Neuronal stem cell (in vitro differentiated cells): ENCODE results near the gene MAPKAPK3.
A peak's percentile ranks its signal among the peaks of the same experiment; 100 is the strongest.

Source experiments
- DNase-seq: peaks from one replicate; pipeline ENCODE4 v3.0.0-alpha.2; 2013; ENCODE audit warnings: low spot score
- H2AFZ ChIP-seq: one replicate; pipeline ENCODE4 v1.6.1; 2013; ENCODE audit warnings: mild to moderate bottlenecking, low read length, inconsistent platforms
- H2AK5ac ChIP-seq: 2 replicates; pipeline ENCODE4 v1.6.1; 2013; ENCODE audit warnings: low read depth, mild to moderate bottlenecking, inconsistent platforms, low read length, moderate library complexity, mixed read lengths
- H2BK120ac ChIP-seq: 2 replicates; pipeline ENCODE4 v1.6.1; 2013; ENCODE audit warnings: low read depth, mild to moderate bottlenecking, inconsistent platforms, low read length, moderate library complexity, mixed read lengths
- H2BK12ac ChIP-seq: one replicate; pipeline ENCODE4 v1.6.1; 2013; ENCODE audit warnings: low read length, inconsistent platforms
- H2BK15ac ChIP-seq: 2 replicates; pipeline ENCODE4 v1.6.1; 2013; ENCODE audit warnings: mild to moderate bottlenecking, low read length, inconsistent platforms, mixed read lengths
- H2BK5ac ChIP-seq: one replicate; pipeline ENCODE4 v1.6.1; 2013; ENCODE audit warnings: inconsistent platforms, mild to moderate bottlenecking, low read length, moderate library complexity
- H3K14ac ChIP-seq: one replicate; pipeline ENCODE4 v1.6.1; 2013; ENCODE audit warnings: low read length, inconsistent platforms
- H3K18ac ChIP-seq: 2 replicates; pipeline ENCODE4 v1.6.1; 2013; ENCODE audit warnings: low read length, inconsistent platforms
- H3K23ac ChIP-seq: 2 replicates; pipeline ENCODE4 v1.6.1; 2013; ENCODE audit warnings: low read depth, mild to moderate bottlenecking, mixed read lengths, low read length, inconsistent platforms; ENCODE audit not compliant: poor library complexity
- H3K27ac ChIP-seq: replicated peaks from 3 replicates; pipeline ENCODE4 v1.5.1; 2013; ENCODE audit warnings: low read length, inconsistent platforms
- H3K27me3 ChIP-seq, 3 experiments: 2 replicates each; pipeline ENCODE4 v1.6.1; 2013; ENCODE audit warnings: low read length in 3 of 3, mild to moderate bottlenecking in 2 of 3, inconsistent platforms in 1 of 3, low read depth in 1 of 3, mixed read lengths in 1 of 3, moderate library complexity in 1 of 3; ENCODE audit not compliant: control insufficient read depth in 3 of 3, insufficient read depth in 3 of 3
- H3K36me3 ChIP-seq, 2 donors: replicated peaks in 1 of 2; 2 replicates each; pipeline ENCODE4 v1.6.1; 2013; ENCODE audit warnings: low read length in 2 of 2; ENCODE audit not compliant: control insufficient read depth in 2 of 2, insufficient read depth in 2 of 2
- H3K4ac ChIP-seq: 2 replicates; pipeline ENCODE4 v1.6.1; 2013; ENCODE audit warnings: inconsistent platforms, mild to moderate bottlenecking, low read length, moderate library complexity
- H3K4me1 ChIP-seq, 2 donors: 1 replicate in 1 of 2; 2 replicates in 1 of 2; pipeline ENCODE4 v1.6.1; 2013; ENCODE audit warnings: low read length in 2 of 2, low read depth in 1 of 2; ENCODE audit not compliant: control insufficient read depth in 2 of 2, insufficient read depth in 1 of 2
- H3K4me2 ChIP-seq: one replicate; pipeline ENCODE4 v1.6.1; 2013; ENCODE audit warnings: mild to moderate bottlenecking, low read length, inconsistent platforms; ENCODE audit not compliant: insufficient read depth, poor library complexity, severe bottlenecking
- H3K4me3 ChIP-seq, 2 donors: 2 replicates each; pipeline ENCODE4 v1.5.1; 2013; ENCODE audit warnings: low read length in 2 of 2, mild to moderate bottlenecking in 2 of 2, inconsistent platforms in 1 of 2, moderate library complexity in 1 of 2
- H3K79me1 ChIP-seq: one replicate; pipeline ENCODE4 v1.6.1; 2013; ENCODE audit warnings: low read depth, mild to moderate bottlenecking, inconsistent platforms, low read length, moderate library complexity
- H3K9ac ChIP-seq: one replicate; pipeline ENCODE4 v1.6.1; 2013; ENCODE audit warnings: mild to moderate bottlenecking, low read depth, low read length, inconsistent platforms; ENCODE audit not compliant: poor library complexity
- H3K9me3 ChIP-seq, 2 donors: replicated peaks in 1 of 2; 2 replicates each; pipeline versions ENCODE3 to v1.6.1; 2013; ENCODE audit warnings: low read length in 2 of 2, mild to moderate bottlenecking in 2 of 2, inconsistent platforms in 1 of 2, low read depth in 1 of 2, mixed read lengths in 1 of 2, moderate library complexity in 1 of 2; ENCODE audit not compliant: control insufficient read depth in 2 of 2, insufficient read depth in 1 of 2
- H4K8ac ChIP-seq: one replicate; pipeline ENCODE4 v1.6.1; 2013; ENCODE audit warnings: low read depth, mild to moderate bottlenecking, inconsistent platforms, low read length, moderate library complexity
- H4K91ac ChIP-seq: one replicate; pipeline ENCODE4 v1.6.1; 2013; ENCODE audit warnings: low read length, low read depth, mild to moderate bottlenecking, inconsistent platforms; ENCODE audit not compliant: poor library complexity
- WGBS, 2 donors: extraction: QIAGEN DNeasy Blood & Tissue Kit; methylation state at CpG; one replicate each; pipeline ENCODE4 v1.1.7; 2013; ENCODE audit warnings: missing lambda C conversion rate in 2 of 2, mixed read lengths in 1 of 2; ENCODE audit not compliant: insufficient read length in 2 of 2, insufficient replicate concordance in 1 of 2; ENCODE audit errors: extremely low coverage in 2 of 2; 5-methylcytosine and 5-hydroxymethylcytosine counted together

The MAPKAPK3 gene

GRCh38 chr3:50609071-50609762 lies 7.7 kb upstream of the MAPKAPK3 start:
- Histone ChIP-seq H3K14ac (no peak overlapping the region), H3K9me3 (no peaks in the 10 kb centered on the region), H3K36me3 (peaks cover 2 to 46% of the 10 kb centered on the region in 2 donors), H3K4me2 (no peak overlapping the region), H2AFZ (no peak overlapping the region), H2BK5ac (no peak overlapping the region), H3K27me3 (peaks cover 0 to 23% (median 0%) of the 10 kb centered on the region in 3 experiments), H3K23ac (no peak overlapping the region), H2BK15ac (peak overlapping the region; percentile 15), H3K4me3 (no peak overlapping the region), H2BK120ac (no peak overlapping the region), H3K18ac (no peak overlapping the region), H3K4ac (no peak overlapping the region), H3K27ac (no peak overlapping the region), H3K9ac (no peak overlapping the region), H3K79me1 (no peaks in the 10 kb centered on the region), H4K8ac (no peak overlapping the region), H2AK5ac (peak overlapping the region; percentile 67), H3K4me1 (peaks cover 8 to 14% of the 10 kb centered on the region in 2 donors), H4K91ac (no peak overlapping the region), H2BK12ac (no peak overlapping the region)
- no CpG with 5 or more reads among the region's 5 CpGs for WGBS, 2 donors
- no peak for DNase-seq

GRCh38 chr3:50609763-50610085 lies 7.2 kb upstream of the MAPKAPK3 start:
- no CpG with 5 or more reads among the region's 3 CpGs for WGBS, 2 donors
- Histone ChIP-seq H3K4ac (no peak overlapping the region), H3K4me1 (peaks cover 8 to 14% of the 10 kb centered on the region in 2 donors), H3K9me3 (no peaks in the 10 kb centered on the region), H3K79me1 (no peaks in the 10 kb centered on the region), H3K23ac (no peak overlapping the region), H3K9ac (no peak overlapping the region), H2BK120ac (no peak overlapping the region), H2BK15ac (peak overlapping the region; percentile 15), H3K18ac (no peak overlapping the region), H3K27ac (no peak overlapping the region), H3K36me3 (peaks cover 2 to 42% of the 10 kb centered on the region in 2 donors), H3K14ac (no peak overlapping the region), H2AFZ (no peak overlapping the region), H4K91ac (no peak overlapping the region), H3K4me3 (no peak overlapping the region), H4K8ac (no peak overlapping the region), H3K27me3 (peaks cover 0 to 23% (median 0%) of the 10 kb centered on the region in 3 experiments), H2BK5ac (no peak overlapping the region), H3K4me2 (no peak overlapping the region), H2BK12ac (no peak overlapping the region), H2AK5ac (peak overlapping the region; percentile 67)
- DNase-seq = no peak

GRCh38 chr3:50610181-50610971 lies 6.6 kb upstream of the MAPKAPK3 start:
- no peak overlapping the region for H3K4me2 ChIP-seq
- H3K9me3 ChIP-seq = no peaks in the 10 kb centered on the region
- DNase-seq = no peak
- H3K4me1 ChIP-seq = peaks cover 8 to 14% of the 10 kb centered on the region in 2 donors
- H3K27me3 ChIP-seq = peaks cover 0 to 23% (median 0%) of the 10 kb centered on the region in 3 experiments
- peak overlapping the region; percentile 46 for H3K9ac ChIP-seq
- no peak overlapping the region for H2AFZ ChIP-seq
- peak overlapping the region in 1 of 2 donors; percentile 55 for H3K4me3 ChIP-seq
- H3K4ac ChIP-seq = no peak overlapping the region
- H2BK15ac ChIP-seq = peak overlapping the region; percentile 13
- no peak overlapping the region for H2BK120ac ChIP-seq
- H3K27ac ChIP-seq = no peak overlapping the region
- no peaks in the 10 kb centered on the region for H3K79me1 ChIP-seq
- peak overlapping the region; percentile 5 for H3K14ac ChIP-seq
- H2AK5ac ChIP-seq = peak overlapping the region; percentile 67
- H4K91ac ChIP-seq = no peak overlapping the region
- H3K23ac ChIP-seq = no peak overlapping the region
- H2BK5ac ChIP-seq = peak overlapping the region; percentile 76
- no peak overlapping the region for H4K8ac ChIP-seq
- WGBS, 2 donors = no CpG with 5 or more reads among the region's 6 CpGs
- H3K36me3 ChIP-seq = peaks cover 2 to 39% of the 10 kb centered on the region in 2 donors
- no peak overlapping the region for H2BK12ac ChIP-seq
- no peak overlapping the region for H3K18ac ChIP-seq

GRCh38 chr3:50610992-50611463 lies 5.9 kb upstream of the MAPKAPK3 start:
- H3K14ac ChIP-seq = no peak overlapping the region
- no peak overlapping the region for H3K27ac ChIP-seq
- H3K9me3 ChIP-seq = no peaks in the 10 kb centered on the region
- H3K27me3 ChIP-seq = peaks cover 0 to 23% (median 0%) of the 10 kb centered on the region in 3 experiments
- peak overlapping the region; percentile 72 for H2BK15ac ChIP-seq
- H3K23ac ChIP-seq = peak overlapping the region; percentile 34
- WGBS, 2 donors = no CpG with 5 or more reads among the region's 10 CpGs
- H2AK5ac ChIP-seq = peak overlapping the region; percentile 59
- peak overlapping the region; percentile 86 for H3K4me2 ChIP-seq
- no peak overlapping the region for H4K91ac ChIP-seq
- no peak overlapping the region for H2BK120ac ChIP-seq
- no peak overlapping the region for H4K8ac ChIP-seq
- peaks cover 9 to 14% of the 10 kb centered on the region in 2 donors for H3K4me1 ChIP-seq
- H2BK12ac ChIP-seq = no peak overlapping the region
- peak overlapping the region; percentile 55 to 85 for H3K4me3 ChIP-seq
- peak overlapping the region; percentile 85 for H3K9ac ChIP-seq
- H2BK5ac ChIP-seq = peak overlapping the region; percentile 76
- H3K36me3 ChIP-seq = peaks cover 2 to 33% of the 10 kb centered on the region in 2 donors
- no peak overlapping the region for H3K4ac ChIP-seq
- DNase-seq = no peak
- H3K79me1 ChIP-seq = no peaks in the 10 kb centered on the region
- H3K18ac ChIP-seq = peak overlapping the region; percentile 97
- H2AFZ ChIP-seq = peak overlapping the region; percentile 96
